Psoas muscle (tissue), 8 donors: ENCODE results near the gene CILP. TPM values are rescaled to one million over a fixed set of nuclear protein-coding genes. Genes with fewer than 3 reads are reported as not detected.
"Not testable (repeated sequence)": the region's sequence is repeated elsewhere in the genome, so short reads cannot be mapped to it uniquely, and the experiment has no call there.

Source experiments
- ATAC-seq, 4 donors: fragments of 200-7000 bp; cut with Tn5 transposase; one replicate each; pipeline ENCODE4 v1.9.1; 2020; ENCODE audit warnings: moderate library complexity in 3 of 4, mild to moderate bottlenecking in 2 of 4
- DNase-seq, 2 donors: peaks; one replicate each; pipeline ENCODE4 v3.0.0-alpha.2; 2020
- H3K27ac ChIP-seq: fragments of 200-600 bp; one replicate; pipeline ENCODE4 v1.8.0; 2022
- H3K27me3 ChIP-seq, 3 donors: fragments of 200-600 bp in 1 of 3; one replicate each; pipeline versions ENCODE4 v1.6.1 to v1.8.0; 2013 to 2022; ENCODE audit warnings: low read length in 2 of 3, mild to moderate bottlenecking in 2 of 3, moderate library complexity in 1 of 3; ENCODE audit not compliant: insufficient read depth in 3 of 3
- H3K36me3 ChIP-seq, 2 donors: fragments of 200-600 bp in 1 of 2; one replicate each; pipeline versions ENCODE4 v1.6.1 to v1.8.0; 2013 to 2022; ENCODE audit warnings: low read depth in 1 of 2, mild to moderate bottlenecking in 1 of 2, moderate library complexity in 1 of 2; ENCODE audit not compliant: insufficient read depth in 1 of 2
- H3K4me1 ChIP-seq: fragments of 200-600 bp; one replicate; pipeline ENCODE4 v1.8.0; 2022
- H3K4me3 ChIP-seq: fragments of 200-600 bp; one replicate; pipeline ENCODE4 v1.8.0; 2022; ENCODE audit warnings: mild to moderate bottlenecking
- H3K9me3 ChIP-seq: fragments of 200-600 bp; one replicate; pipeline ENCODE4 v1.8.0; 2022
- WGBS, 3 donors: extraction: QIAGEN DNeasy Blood & Tissue Kit; methylation state at CpG; one replicate each; pipeline versions ENCODE4 v1.1.6 to v1.1.7; 2013; 5-methylcytosine and 5-hydroxymethylcytosine counted together
- intact Hi-C, 2 donors: fragments of 100-400 bp; cut with DNase I; formaldehyde crosslinking; loops; one replicate each; pipeline versions ENCODE4 v1.11.0 to v1.14.2; 2022
- polyA plus RNA-seq, 3 donors: library from polyadenylated mRNA; stranded (reverse); fragments of 200-250 nt; gene quantifications; one replicate each; pipeline ENCODE4 v1.2.3, GENCODE V29; 2013
- total RNA-seq, 4 donors: library from RNA; stranded (reverse); fragmentation: NEBNext Ultra II Directional in 2 of 4; extraction: Animal tissue kit (Norgen Biotek cat#: 25700) in 2 of 4; gene quantifications; one replicate each; pipeline versions ENCODE4 v1.2.1 to v1.2.4, GENCODE V29; 2021 to 2023
- TF ChIP-seq, protein P1 (sequence below): fragments of 200-600 bp; IDR thresholded peaks from one replicate; pipeline ENCODE4 v1.8.0; 2022; ENCODE audit warnings: antibody characterized with exemption
- donor health status: healthy with polysubstance abuse.
- donor health status: DM: no; HTN: no; CAD: no; lungs with moderate emphysema.
- donor health status: Bipolar disorder and iron deficiency.
- donor health status: healthy.
- donor health status: DM: yes; HTN: yes; CAD: no.
- donor health status: DM: no; HTN: no; CAD: no.
- donor health status: DM: no; HTN: no; CAD: no.
- donor health status: DM: yes; HTN: yes; CAD: no.

The CILP gene
- total and polyA plus RNA-seq, 7 donors: 3.9 to 31.7 (median 7.3) TPM

DNA sequence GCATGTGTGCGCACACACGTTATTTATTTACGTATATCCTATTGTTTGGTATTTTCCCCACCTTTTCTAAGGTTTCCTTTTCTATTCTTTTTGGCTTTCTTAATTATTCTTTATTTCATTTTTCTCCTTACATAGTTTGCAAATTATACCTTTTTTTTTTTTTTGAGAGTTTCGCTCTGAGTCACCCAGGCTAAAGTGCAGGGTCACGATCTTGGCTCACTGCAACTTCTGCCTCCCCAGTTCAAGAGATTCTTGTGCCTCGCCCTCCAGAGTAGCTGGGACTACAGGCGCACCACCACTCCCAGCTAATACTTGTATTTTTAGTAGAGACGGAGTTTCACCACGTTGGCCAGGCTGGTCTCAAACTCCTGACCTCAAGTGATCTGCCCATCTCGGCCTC lies 20.0 kb upstream of the CILP start:
- Histone ChIP-seq H3K36me3 (no peaks in the 10 kb centered on the region), H3K27ac (no peak overlapping the region), H3K27me3 (no peaks in the 10 kb centered on the region), H3K4me3 (no peak overlapping the region), H3K4me1 (no peaks in the 10 kb centered on the region), H3K9me3 (no peaks in the 10 kb centered on the region)
- TF ChIP-seq, protein P1, sequence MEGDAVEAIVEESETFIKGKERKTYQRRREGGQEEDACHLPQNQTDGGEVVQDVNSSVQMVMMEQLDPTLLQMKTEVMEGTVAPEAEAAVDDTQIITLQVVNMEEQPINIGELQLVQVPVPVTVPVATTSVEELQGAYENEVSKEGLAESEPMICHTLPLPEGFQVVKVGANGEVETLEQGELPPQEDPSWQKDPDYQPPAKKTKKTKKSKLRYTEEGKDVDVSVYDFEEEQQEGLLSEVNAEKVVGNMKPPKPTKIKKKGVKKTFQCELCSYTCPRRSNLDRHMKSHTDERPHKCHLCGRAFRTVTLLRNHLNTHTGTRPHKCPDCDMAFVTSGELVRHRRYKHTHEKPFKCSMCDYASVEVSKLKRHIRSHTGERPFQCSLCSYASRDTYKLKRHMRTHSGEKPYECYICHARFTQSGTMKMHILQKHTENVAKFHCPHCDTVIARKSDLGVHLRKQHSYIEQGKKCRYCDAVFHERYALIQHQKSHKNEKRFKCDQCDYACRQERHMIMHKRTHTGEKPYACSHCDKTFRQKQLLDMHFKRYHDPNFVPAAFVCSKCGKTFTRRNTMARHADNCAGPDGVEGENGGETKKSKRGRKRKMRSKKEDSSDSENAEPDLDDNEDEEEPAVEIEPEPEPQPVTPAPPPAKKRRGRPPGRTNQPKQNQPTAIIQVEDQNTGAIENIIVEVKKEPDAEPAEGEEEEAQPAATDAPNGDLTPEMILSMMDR: no peak
- 94 to 96% (median 94%) methylated on average over 10 of the region's 10 CpGs for WGBS, 3 donors
- no peak for ATAC-seq
- intact Hi-C loops: no loop called here
- DNase-seq: no peak

DNA sequence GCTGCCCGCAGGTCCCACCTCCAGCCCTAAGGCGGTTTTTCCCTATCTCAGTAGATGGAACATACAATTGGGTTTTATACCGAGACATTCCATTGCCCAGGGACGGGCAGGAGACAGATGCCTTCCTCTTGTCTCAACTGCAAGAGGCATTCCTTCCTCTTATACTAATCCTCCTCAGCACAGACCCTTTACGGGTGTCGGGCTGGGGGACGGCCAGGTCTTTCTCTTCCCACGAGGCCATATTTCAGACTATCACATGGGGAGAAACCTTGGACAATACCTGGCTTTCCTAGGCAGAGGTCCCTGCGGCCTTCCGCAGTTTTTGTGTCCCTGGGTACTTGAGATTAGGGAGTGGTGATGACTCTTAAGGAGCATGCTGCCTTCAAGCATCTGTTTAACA lies 15.6 kb upstream of the CILP start:
- 56 to 82% (median 77%) methylated on average over 4 of the region's 10 CpGs for WGBS, 3 donors
- intact Hi-C loops, H3K27me3 ChIP-seq, ATAC-seq, H3K36me3 ChIP-seq, H3K4me1 ChIP-seq, DNase-seq, H3K27ac ChIP-seq, H3K9me3 ChIP-seq, H3K4me3 ChIP-seq: not testable (repeated sequence)

DNA sequence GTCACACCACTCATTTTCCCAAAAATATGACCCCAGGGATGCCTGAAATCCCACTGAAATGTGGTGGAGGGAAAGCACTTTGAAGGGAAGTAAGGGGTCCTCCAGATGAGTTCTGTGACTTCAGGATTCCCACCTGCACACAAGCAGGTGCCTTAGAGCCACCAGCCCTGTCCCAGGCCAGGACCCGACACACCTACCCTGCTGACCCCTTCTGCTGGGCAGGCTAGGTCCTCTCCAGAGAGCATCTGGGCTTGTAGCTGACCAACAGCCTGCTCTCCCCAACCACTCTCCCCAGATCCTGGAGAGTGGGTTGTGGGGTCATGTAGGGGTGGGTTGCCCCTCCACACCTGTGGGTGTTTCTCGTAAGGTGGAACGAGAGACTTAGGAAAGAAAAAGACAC lies 14.9 kb upstream of the CILP start:
- intact Hi-C loops: no loop called here
- H3K4me1 ChIP-seq: no peaks in the 10 kb centered on the region
- ATAC-seq (no peak), DNase-seq (no peak)
- no peaks in the 10 kb centered on the region for H3K9me3 ChIP-seq
- H3K36me3 ChIP-seq: no peaks in the 10 kb centered on the region
- H3K4me3 ChIP-seq: no peak overlapping the region
- 95 to 100% (median 97%) methylated on average over 3 of the region's 3 CpGs for WGBS, 3 donors
- no peaks in the 10 kb centered on the region for H3K27me3 ChIP-seq
- no peak overlapping the region for H3K27ac ChIP-seq
- TF ChIP-seq, protein P1: no peak

DNA sequence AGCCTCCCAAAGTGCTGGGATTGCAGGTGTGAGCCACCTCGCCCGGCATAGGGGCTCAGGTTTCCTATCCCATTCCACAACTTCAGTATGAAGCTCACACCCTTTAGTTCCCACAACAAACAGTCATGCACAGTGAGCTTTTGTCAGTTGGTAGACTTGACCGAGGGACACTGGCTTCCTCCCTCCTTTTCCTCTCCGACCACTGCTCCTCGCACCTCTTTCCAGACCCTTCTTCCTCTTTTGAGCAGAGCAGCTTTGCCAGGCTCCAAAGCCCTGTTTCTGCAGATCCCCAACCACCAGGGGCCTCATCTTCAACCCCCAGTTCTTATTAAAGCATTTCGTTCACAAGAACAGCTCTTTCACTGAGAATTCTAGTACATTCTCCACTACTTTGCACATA lies 12.7 kb upstream of the CILP start:
- Histone ChIP-seq H3K27ac (no peak overlapping the region), H3K36me3 (no peaks in the 10 kb centered on the region), H3K4me1 (no peaks in the 10 kb centered on the region), H3K9me3 (no peaks in the 10 kb centered on the region), H3K27me3 (no peaks in the 10 kb centered on the region), H3K4me3 (no peak overlapping the region)
- ATAC-seq (no peak), DNase-seq (no peak)
- intact Hi-C loops: no loop called here
- TF ChIP-seq, protein P1: no peak
- 81 to 86% (median 85%) methylated on average over 6 of the region's 6 CpGs for whole genome bisulfite sequencing, 3 donors

DNA sequence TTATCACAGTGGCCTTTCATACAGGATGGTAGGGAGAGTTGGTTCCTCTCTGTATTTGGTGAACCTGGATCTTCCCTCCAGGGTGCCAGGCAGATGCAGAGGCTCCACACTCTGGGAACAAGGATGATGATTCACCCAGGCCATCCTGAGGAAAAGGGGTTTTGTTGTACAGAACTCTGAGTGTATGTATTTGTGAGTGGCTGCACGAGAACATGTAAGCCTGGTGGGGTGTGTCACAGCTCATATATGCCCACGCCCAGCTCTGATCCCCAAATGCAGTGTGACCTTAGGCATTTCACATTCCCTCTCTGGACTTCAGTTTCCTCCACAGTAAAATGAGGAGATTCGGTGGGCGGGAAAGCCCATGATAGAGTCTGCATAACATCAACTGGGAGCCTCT lies 11.6 kb upstream of the CILP start:
- WGBS, 3 donors: 88 to 90% (median 89%) methylated on average over 4 of the region's 4 CpGs
- TF ChIP-seq, protein P1: no peak
- Histone ChIP-seq H3K4me3 (no peak overlapping the region), H3K9me3 (no peaks in the 10 kb centered on the region), H3K36me3 (no peaks in the 10 kb centered on the region), H3K27me3 (no peaks in the 10 kb centered on the region), H3K4me1 (no peaks in the 10 kb centered on the region), H3K27ac (no peak overlapping the region)
- DNase-seq (no peak), ATAC-seq (no peak)
- intact Hi-C loops: no loop called here
